ENCODE measurements around the gene FBXO24.

- TF ChIP-seq CTCF (conservative IDR thresholded peaks at IDR 0.05; ENCODE audit: low read depth, low read length) (no peak), CHD1 (IDR thresholded peaks at IDR 0.05; ENCODE audit: low read depth, low read length) (no peak)
Observed at GRCh38 chr7:100604976-100605911, 19.1 kb downstream of the FBXO24 start.

All from IMR-90 (cell line).